NCI-H2196 treated with DMSO at 0.1 percent for 48 hours (cell line): ENCODE data around the gene ARHGEF18.
A peak's percentile ranks its signal among the peaks of the same experiment; 100 is the strongest.

Source experiments
- DNase-seq: peaks from one replicate; lab custom pipeline; 2025; ENCODE audit not compliant: unreplicated experiment; lab: John Stamatoyannopoulos, UW

ARHGEF18 gene

GRCh38 chr19:7383284-7383683 lies 34.5 kb downstream of the ARHGEF18 start:
- DNase-seq = no peak

GRCh38 chr19:7385062-7385461 lies 36.3 kb downstream of the ARHGEF18 start:
- no peak for DNase-seq

GRCh38 chr19:7386308-7386707 lies 37.6 kb downstream of the ARHGEF18 start:
- no peak for DNase-seq

GRCh38 chr19:7386769-7387168 lies 38.0 kb downstream of the ARHGEF18 start:
- no peak for DNase-seq

GRCh38 chr19:7391218-7391670 lies 42.5 kb downstream of the ARHGEF18 start:
- DNase-seq = no peak

- DNase-seq = no peak
Measured at GRCh38 chr19:7393459-7393858, 44.7 kb downstream of the ARHGEF18 start.

- no peak for DNase-seq
Measured at GRCh38 chr19:7393939-7394730, 45.4 kb downstream of the ARHGEF18 start.

- DNase-seq = peak; percentile 61
Measured at GRCh38 chr19:7394731-7395359, 46.1 kb downstream of the ARHGEF18 start.

- no peak for DNase-seq
Measured at GRCh38 chr19:7395360-7396066, 46.8 kb downstream of the ARHGEF18 start.

GRCh38 chr19:7397687-7398086 lies 49.0 kb downstream of the ARHGEF18 start:
- no peak for DNase-seq
